HG03097 (cell line): ENCODE results near the gene PCCA.
"Not testable (repeated sequence)": the region's sequence is repeated elsewhere in the genome, so short reads cannot be mapped to it uniquely, and the experiment has no call there.

Experiments
- ATAC-seq: cut with Tn5 transposase; IDR thresholded peaks from one replicate; pipeline ENCODE4 v1.9.1; 2021; ENCODE audit not compliant: unreplicated experiment, low FRiP score

The PCCA gene

DNA sequence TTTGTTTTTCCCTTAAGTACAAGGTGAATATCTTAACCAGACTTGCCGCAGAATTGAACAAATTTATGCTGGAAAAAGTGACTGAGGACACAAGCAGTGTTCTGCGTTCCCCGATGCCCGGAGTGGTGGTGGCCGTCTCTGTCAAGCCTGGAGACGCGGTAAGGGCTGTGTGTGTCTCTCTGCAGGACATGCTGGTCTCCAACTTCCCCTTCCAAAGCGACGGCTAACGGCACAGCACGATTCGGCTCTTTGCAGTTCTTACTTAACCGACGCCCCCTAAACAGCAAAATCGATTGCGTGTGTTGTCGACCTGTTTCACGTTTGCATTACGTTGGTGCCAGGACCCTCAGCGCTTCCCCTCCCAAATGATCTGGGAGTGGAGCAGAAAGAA is 426.5 kb downstream of the PCCA start:
- no peak for ATAC-seq

DNA sequence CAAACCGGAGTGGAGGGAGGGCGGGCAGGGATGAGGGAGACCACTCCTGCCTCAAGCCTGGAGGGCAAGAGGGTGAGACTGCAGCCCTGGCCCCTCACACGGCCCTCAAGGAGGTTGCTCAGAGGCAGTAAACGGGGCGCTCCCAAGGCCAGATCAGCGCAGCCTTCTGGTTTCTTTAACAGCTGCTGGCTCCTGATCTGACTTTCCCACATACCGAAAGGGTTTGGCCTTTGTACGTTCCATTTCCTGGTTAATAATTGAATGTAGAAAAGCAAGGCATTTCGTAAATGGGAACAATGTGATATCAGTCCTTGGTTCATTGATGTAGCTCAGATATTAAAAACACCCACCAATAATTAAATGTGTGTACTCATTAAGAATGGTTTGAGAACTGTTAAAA is 428.2 kb downstream of the PCCA start:
- ATAC-seq: no peak

DNA sequence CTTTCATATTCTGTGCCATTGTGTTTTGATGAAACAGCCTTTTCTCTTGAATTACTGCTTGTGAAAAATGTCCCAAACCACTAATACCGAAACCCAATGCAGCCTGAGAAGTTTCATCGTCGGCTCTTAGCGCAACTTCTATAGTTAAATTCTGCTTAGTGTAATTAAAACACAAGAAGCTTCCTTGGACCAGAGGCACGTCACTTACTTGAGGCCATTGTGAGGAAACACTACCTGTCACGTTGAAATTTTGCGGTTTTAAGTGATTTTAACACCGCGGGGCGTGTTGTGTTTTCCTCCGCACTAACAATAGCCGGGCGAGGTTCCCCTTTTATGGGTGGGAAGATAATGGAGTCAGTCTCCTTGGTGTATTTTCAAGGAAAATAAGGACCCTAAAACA is 428.8 kb downstream of the PCCA start:
- ATAC-seq: no peak

DNA sequence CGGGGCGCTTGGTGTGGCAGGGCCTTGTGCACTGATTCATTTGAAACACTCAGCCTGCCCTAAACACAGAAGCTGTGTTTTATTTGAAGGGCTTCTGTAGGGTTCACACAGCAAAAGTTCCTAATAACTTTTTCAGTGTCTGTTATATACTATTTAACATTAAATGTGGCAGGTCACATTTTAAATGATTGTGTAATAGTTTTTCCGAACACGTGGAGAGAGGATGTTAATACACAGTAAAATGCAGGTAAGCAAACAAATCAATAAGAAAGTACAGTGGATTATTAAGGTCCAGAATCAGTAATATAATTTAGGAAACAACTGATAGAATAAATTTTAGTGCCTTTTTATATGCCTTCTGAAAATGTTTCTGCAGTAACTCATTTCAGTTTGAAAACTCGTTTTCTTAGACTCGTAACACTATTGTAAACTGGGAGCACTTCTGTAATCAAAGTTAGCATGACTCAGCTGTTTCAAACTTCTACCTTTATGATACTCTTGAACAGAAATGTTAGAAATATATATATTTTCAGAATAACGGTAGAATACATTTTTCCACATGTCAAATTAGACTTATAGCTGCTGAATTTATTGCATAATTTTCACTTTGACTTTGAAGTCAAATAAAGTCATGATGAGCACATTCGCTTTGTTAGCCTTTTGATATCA is 429.6 kb downstream of the PCCA start:
- ATAC-seq: no peak

DNA sequence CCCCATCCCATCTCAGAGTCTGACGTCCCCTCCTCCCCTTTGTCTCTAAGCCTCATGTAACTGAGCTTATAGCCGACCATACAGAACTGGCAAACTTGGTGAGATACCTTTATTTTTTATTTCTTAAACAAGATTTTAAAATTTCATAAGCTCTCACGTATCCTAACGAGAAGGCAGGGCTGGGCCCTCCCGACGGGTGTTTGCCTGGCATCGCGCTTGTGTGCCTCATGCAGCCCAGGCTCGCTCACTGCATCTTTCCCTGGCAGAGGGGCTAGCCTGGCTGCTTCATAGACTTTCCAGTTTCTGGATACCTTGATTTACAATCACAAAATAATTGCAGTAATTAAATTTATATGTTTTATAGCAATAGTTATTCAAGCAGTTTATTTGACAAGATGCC is 430.7 kb downstream of the PCCA start:
- ATAC-seq: no peak

DNA sequence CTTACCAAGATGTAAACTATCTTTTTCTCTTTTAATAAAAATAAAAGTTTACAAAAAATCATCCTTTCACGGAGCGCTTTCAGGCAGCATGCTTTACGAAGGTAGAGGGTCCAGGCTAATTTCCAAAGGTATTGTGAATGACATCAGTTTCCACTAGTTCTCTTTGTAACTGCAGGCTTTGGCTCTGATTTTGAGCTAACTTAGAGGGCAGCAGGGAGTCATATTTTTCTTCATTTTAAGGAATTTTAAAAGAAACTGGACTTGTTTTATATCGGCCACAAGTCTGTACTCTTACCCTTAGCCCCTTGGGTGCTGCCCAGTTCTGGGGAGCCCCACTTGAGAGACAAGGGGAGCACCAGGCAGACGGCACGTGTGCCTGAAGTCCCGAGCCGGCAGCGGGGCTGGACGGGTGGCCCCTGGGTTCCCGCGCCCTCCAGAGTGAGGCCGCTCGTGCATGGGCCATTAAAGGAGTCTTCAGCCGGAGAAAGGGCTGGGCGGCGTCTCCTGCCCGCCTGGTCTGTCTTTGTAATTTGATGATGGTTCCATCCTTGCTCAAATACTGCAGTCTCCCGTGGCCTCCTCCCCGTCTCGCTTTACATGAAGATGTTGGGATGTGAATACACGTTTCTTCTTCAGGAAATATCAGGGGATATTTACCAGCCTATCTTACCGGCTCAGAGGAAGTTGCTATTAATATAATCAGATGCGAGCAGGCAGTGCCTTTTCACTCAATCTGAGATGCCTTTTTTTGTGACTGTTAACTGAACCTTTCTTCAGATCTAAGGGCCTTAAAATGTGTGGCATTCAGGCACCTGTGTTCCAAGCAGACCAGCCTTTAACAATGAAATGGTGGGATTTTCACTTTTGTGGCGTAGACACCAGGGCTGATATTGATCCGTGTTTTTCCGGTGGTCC is 432.3 kb downstream of the PCCA start:
- ATAC-seq: no peak

DNA sequence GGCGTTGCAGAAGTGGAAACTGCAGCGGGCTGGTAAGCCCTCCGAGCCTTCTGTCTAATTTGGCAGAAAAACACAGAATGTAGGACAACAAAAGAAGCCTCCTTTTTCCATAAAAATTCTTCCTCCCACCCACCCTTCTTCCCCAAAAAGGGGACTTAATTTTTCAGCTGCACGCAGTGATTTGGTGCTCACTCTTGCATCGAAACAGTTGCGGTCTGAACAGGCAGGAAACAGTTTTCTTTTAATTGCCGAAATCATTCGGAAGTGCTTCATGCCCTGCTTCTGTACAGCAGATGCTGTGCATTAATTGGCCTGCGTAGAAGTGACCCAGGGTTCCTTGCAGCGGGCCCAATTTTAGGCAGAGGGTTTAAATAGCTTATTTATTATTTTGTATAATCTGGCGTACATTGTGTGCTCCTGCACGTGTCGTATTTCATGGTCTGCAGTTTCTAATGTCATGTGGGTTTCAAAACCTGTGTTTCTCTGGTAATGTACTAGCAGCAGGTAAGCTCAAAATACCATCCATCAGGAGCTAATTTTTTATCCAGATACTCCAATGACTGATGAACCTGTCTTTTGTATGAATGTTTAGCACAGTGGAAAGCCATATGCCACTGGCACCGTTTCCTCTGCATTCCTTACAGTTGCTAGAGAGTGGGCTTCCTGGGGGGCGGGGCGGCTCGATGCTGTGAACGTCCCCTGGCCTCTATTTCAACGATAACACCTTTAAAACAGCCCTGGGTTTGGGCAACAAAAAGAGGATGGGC is 433.1 kb downstream of the PCCA start:
- ATAC-seq: no peak

DNA sequence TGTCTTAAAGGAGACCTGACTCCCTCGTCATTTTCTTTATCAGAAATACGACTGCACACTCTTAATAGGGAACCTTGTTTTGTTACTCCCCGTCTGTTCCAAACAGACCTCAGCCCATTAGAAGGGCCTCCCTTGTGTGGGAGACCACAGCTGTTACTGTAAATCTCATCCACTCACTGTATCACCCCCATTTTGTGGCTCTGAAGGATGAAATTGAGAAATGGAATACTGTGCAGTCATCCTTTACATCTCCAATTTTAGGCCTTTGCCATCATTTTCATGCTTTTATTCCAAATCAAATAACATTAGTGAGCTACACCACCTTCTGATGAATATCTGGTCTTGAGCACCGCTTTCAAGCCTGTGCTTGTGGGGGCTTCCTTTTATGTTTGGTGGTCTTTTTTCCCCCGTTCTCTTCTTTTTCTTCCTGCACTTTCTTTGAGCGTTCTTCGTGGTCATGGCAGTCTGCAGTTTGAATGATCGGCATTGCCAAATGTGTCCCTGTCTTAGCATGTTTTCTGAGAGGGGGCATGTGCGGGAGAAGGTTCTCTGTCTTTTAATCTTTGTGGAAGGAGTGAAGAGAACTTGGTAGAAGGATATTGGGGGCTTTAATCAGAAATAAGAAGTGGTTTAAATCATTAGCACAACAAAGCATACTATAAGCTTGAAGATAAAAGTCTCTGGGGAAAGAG is 433.9 kb downstream of the PCCA start:
- no peak for ATAC-seq

DNA sequence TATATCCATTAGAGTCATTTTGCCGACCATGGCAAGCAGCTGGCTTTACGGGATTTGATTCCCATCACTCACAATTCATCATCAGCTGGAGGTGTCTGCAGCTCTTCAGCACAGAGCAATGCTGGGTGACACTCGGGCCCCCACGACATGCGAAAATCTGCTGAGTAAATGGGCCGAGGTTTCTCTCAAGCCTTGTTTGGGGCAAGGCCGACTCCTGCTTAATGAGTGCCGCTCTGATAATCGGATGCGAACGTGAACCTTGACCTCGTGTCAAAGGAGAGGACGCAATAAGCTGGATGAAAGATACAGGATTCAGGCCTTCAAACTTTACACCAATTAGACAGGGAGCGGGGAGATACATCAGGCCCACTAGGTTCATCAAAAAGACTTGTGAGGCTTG is 434.5 kb downstream of the PCCA start:
- no peak for ATAC-seq

DNA sequence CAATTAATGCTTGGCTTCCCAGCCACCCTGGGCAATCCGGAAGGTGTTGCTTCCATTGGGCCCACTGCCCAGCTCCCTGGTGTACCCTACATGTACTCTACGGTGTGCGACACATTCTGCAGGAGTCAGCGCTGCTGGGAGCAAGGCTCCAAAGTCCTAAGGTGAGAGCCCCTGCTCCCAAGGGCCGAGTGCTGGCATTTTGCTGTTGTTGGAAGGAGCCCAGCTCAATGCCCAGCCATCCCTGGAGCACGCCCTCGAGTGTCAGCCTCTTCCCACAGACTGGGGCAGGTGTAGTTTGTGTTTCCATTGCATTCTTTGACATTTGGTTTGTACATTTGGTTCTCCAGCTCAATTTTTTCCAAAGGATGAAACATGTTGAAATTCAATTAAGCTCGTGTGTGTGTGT is 435.1 kb downstream of the PCCA start:
- no peak for ATAC-seq

DNA sequence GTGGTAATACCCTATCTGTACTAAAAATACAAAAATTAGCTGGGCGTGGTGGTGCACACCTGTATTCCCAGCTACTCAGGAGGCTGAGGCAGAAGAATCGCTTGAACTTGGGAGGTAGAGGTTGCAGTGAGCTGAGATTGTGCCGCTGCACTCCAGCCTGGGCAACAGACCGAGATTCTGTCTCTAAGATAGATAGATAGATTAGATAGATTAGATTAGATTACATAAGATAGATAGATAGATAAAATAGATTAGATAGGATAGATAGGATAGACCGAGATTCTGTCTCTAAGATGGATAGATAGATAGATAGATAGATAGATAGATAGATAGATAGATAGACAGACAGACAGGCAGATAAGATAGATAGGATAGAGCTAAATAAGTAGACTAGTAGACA is 435.8 kb downstream of the PCCA start:
- not testable (repeated sequence) for ATAC-seq

DNA sequence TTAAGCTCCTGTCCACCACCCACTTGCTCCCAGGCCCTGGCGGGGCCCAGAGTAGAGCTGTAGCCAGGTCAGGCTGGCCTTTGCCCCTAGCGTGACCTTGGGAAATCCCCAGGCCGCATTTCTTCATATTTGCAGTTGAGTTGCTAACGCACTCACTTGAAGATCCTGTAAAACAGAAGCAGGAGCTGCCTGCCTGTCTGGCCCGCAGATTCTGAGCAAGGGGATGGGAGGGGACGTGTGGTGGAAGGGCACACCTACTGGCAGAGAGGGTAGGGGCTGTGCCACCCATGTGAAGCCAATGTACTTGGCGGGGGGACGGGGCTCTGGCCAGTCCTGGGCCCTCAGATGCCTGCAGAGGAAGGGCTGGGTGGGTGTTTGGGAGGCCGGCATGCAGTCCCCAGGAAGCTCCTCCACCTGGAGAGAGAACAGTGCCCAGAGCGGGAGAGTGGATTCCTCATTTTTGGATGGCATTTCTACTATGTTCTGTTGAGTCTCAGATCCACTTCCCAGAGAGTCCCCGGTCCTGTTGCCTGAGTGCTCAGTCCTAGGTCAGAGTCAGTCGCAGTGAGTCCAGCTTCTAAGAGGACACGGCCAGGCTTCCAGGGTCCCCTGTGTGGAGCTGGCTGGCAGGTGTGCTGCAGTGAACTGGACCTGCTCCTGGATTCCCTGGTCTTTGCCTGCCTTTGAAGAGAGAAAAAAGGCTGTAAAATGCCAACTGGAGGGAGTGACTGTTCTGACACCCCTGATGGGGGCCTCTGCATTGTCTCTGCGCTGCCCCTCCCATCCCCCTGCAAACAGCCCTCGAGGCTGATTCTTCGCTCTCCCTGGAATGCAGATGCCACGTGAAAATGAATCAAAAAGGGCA is 436.8 kb downstream of the PCCA start:
- no peak for ATAC-seq

DNA sequence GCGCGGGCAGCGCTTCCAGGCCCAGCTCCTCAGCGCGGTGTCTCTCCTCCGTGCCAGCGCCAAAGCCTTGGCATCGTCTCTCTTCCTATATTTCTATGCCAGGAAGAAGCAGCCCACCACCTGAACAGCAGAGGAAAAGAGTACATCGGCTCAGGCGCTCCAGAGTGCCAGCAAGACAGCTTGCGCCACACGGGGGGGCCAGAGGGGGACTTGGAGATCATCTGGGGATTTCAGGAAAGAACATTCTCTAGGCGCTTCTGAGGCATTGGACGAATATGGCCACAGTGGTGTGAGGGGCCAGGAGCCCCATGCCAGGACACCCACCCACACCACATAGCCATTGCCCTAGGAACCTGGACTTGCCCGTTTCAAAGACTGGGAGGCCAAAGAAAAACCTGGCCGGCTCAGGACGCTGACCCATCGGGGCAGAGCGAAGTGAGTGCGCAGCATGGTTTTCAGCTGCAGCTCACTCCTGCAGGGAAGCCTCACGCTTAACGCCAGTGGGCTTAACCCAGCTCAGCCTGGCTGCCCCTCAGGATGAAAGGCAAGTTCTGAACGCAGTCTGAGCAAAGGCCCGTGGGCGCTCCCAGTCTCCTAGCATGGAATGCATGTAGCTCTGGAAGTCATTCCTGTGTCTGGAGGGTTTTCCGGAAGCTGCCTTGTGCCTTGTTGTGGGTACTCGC is 437.6 kb downstream of the PCCA start:
- no peak for ATAC-seq

DNA sequence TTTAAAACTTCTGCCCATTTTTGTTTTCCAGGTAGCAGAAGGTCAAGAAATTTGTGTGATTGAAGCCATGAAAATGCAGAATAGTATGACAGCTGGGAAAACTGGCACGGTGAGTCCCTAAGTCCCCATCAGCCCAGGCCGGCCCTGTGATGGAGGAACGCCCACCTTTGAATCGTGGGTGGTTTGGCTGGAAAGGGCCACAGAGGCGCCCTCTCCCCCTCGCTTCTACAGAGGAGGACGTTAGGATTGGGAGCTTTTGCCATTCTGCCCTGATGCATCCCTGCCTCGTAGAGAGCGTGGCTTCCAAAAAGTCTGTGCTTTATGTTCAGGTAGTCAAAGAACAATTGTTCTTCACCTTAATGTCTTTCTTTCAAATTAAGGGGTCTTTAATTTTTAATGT is 438.8 kb downstream of the PCCA start:
- ATAC-seq: no peak

DNA sequence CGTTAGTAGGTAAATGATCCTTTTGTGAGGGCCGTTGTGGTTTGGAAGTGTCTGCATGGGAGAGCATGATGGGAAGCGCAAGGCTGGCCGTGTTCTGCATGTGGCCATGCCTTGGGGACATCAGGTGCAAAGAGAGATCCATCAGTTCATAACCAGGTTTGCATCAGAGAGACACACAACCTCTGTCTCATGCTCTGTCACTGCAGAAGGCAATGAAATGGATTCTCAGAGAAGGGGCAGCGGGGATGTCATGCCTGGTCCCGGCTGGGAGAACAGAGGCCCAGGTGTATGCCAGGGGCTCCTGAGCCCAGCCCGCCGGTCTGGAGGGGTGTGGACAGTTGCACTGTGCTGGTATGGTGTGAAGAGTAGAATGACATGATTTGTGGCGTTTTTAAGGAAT is 439.5 kb downstream of the PCCA start:
- no peak for ATAC-seq

DNA sequence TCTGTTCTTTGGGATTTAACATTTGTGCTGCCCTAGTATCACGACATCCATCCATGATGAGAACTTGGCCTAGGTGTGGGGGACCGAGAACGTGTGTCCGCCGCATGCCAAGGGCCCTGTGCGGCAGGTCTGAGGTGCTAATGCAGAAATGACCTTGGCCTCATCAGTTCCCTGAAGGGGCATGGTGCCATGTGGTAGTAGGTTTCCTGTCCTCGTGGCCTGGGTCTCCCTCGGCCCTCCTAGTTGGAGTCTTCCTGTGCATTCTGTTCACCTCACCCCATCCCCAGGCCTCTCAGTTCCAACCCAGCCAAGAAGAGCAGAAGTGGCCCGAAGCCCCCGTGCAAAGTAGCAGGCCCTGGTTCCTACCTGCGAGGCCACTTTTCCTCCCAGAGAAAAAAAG is 439.9 kb downstream of the PCCA start:
- no peak for ATAC-seq

DNA sequence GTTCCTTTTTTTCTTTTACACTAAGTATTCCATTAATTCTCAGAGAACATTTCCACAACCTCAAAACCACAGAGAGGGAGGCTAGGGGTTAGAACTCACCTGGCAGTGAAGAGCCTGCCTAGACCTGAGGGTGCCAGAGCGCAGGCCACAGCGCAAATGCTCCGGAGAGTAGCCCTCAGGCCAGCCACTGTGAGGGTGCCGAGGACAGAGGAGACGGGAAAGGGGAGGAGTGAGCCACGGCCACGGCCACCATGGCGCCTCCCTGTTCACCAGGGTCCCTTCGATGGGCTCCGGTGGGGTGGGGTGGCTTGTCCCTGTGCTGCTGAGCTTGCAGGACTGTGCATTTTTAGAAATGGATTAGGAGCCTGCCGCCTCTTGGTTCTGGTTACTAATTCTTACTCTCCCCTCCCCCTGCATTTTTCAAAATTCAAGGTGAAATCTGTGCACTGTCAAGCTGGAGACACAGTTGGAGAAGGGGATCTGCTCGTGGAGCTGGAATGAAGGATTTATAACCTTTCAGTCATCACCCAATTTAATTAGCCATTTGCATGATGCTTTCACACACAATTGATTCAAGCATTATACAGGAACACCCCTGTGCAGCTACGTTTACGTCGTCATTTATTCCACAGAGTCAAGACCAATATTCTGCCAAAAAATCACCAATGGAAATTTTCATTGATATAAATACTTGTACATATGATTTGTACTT is 440.9 kb downstream of the PCCA start:
- ATAC-seq: no peak

DNA sequence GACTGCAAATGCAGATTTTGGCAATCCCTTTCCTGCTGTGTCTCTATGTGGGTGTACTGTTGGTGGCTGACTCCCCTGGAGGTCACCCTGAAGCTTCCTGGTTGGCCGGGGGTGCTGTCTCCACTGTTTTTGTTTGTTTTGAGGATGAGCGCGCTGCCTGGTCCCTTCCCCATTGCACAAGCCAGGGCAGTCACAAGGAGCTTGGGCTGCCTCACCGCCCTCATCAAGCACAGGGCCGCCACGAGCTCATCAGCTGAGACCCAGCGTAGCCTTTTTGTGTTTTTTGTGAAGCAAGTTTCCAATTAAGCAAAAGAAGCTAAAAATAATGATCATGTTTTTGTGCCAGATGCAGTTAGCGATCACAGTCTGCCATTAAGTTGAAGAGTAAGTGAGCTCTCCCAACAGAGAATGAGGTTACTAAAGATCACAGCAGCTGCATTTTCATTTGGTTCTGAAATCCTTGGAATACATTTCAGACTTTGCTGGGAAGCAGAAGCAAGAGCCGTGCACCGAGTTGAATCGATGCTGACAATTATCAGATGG is 441.8 kb downstream of the PCCA start:
- ATAC-seq: no peak
